HuH-7 (cell line): Measurements from ENCODE around the gene PCYOX1L.

Experiments used
- DNase-seq: peaks from one replicate; pipeline ENCODE4 v3.0.0; 2011; ENCODE audit warnings: low spot score

The PCYOX1L gene

GRCh38 chr5:149357370-149358293 is at the start of gene PCYOX1L:
PCYOX1L (plus strand) TSS chr5:149358046; CDS start chr5:149358069, 23 bp downstream.
- DNase-seq, result peak; percentile 95

DNA sequence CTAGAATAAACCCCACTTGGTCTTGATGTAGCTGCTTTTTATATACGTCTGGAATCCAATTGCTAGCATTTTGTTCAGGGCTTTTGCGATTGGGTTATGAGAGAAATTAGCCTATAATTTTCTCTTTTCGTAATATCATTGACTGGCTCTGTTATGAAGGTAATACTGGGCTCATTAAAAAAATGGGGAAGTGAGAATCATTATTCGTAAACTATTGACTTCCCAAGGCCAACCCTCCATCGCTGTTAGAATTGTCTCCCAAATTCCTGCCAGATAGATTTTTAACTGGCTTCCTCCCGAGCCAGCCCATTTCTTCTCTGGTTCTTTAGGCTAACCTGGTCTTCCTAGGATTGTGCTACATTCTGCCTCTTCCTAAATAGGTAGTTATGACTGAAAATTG is 48.5 kb upstream of the PCYOX1L start:
- DNase-seq, result no peak

- DNase-seq, result no peak
These were observed 47.4 kb upstream of the PCYOX1L start for GRCh38 chr5:149310488-149310887.

GRCh38 chr5:149310947-149311658 is 46.7 kb upstream of the PCYOX1L start:
- DNase-seq, result no peak

DNA sequence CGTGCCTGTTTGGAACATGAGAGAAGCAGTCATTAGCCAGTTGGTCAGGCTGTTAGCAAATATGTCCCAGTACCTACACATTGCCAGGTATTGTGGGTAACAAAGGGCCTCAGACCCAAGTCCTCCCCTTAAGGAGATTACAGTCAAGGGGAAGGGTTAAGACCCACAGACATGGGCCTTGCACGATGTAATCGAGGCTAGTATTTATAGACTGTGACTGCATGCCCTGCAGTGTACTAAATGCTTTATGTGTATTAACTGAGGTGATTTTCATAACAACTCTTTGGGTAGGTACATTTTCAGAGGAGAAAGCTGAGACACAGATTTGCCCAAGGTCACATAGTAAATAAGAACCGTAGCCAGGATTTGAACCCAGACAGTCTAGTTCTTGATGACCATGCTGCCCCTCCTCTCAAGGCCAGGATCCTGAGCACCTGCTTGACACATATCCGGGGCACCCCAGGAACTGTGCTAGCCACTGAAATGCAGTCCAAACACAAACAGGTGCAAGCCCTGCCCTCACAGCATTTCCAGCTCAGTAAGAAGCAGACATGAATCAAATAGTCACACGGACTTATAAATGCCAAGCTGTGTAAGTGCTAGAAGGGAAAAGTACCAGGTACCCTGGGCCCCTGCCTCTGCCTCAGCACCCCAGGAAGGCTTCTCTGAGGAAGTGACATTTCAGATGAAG is 44.5 kb upstream of the PCYOX1L start:
- no peak for DNase-seq

DNA sequence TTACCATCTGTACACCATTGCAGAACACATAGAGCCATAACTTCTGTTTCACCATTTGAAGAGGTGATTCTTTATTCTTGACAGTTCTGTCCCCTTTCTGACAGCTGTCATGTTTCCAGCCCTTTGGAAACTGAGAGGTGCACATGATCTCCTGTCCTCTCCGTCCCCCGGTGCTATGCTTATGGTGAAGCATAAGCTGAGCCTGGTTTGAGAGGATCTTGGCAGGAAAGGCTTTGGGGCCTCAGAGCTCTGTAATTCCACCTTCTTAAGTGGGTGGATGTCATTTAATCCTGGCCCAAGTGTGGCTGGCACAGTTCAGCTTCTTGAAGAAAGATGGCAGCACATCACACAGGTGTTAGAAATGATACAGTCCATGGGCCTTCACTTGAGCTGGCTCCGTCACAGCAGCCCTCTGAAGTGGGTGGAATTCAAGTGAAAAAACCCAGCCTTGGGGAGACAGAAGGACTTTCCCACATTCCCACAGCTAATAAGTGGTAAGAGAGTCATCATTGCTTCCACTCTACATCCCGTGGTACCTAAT is 43.2 kb upstream of the PCYOX1L start:
- DNase-seq, result no peak

DNA sequence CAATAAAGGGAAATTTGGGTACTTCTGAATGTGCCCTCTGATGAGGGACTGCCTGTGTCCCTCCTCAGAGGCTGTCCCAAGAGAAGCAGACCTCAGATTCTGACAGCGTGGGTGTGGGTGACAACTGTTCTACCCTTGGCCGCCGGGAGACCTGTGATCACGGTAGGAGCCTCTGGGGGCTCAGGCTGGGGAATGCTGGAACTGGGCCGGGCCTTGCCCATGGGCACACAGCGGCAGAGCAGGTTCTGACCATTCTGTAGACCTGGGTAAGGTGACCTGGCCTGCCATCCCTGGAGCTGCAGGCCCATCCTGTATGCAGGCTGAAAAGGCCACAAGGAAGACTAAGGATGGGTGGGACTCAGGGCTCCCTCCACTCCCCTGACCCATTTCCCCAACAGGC is 42.1 kb upstream of the PCYOX1L start:
- no peak for DNase-seq

DNA sequence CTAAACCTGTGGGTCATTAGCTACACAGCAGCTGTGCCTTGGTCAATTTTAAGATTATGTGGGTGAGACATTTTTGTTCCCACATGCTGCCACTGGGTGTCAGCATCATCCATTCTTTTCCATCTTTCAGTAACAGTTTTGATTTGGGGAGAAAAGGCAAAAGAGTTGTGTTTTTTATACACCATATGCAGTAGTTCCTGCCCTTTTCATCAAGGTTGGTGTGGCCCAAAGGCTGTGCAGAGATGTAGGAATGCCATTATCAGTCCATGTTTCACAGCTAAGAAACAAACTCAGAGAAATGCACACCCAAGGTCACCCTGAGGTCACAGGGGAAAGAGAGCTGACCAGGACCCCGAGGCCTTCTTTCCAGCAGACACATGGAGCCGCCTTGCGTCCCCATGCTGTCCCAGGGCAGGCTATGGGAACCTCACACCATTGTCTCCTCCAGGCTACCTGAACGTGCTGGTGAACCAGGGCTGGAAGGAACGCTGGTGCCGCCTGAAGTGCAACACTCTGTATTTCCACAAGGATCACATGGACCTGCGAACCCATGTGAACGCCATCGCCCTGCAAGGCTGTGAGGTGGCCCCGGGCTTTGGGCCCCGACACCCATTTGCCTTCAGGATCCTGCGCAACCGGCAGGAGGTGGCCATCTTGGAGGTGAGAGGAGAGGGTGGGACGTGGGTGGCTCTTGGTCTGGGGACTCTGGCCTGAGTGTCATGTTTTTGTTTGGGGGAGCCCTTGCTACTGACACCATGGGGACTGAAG is 40.4 kb upstream of the PCYOX1L start:
- DNase-seq, result peak; percentile 52

DNA sequence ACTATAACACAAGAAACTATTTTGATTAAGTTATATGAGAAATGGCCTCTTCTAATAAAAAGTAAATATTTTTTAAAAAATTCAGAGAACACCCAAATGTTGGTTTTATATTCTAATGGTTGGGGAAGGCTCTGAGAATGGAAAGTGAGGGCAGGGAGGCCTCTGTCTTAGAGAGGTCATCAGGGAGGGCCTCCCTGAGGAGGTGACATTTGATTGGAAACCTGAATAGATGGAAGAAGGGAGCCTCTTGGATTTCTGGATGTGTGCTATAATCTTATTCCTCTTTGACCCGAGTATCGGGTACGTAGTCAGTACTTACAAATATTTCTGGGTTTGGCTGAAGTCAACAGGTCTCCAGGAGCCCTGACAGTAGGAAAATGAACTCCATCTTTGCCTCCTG is 38.7 kb upstream of the PCYOX1L start:
- no peak for DNase-seq

DNA sequence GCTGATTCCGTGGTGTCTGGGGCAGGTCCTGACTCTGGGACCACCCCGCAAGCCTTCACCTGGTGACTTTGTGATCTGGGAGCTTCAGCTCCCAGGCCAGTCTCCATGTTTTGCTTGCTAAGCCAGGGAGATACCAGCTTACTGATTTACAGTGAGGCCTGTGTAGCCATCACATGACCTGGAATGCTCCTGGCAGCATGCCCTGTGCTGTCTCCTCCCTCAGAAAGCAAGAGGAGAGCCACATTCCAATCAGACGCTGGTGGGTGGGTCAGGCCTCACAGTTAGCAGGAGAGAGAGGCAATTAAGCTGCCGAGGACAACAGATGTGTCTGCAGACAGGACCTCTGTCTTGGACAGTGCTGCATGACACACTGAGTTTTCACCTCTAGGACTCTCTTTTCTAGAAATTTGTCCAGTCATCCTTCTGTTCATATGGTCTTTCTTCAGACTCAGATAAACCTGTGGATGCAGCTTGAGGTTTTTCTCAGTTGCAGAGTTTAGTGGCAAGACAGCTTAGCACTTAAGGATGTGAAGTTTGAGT is 37.0 kb upstream of the PCYOX1L start:
- peak; percentile 82 for DNase-seq

DNA sequence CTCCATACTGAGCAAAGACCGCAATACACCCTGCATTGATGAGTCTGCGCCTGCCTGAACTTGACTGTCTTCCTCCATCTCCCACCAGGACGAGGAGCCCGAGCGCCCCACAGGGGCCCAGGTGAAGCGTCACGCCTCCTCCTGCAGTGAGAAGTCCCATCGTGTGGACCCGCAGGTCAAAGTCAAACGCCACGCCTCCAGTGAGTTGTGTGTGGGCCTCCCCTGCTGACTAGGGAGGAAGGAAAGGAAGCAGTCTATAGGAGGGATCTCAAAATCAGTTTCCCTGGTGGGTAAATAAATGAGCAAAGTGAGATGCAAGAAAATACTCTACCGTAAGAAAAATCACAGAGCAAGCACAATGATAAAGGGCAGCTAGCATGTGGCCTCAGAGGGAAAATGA is 35.3 kb upstream of the PCYOX1L start:
- peak; percentile 62 for DNase-seq

DNA sequence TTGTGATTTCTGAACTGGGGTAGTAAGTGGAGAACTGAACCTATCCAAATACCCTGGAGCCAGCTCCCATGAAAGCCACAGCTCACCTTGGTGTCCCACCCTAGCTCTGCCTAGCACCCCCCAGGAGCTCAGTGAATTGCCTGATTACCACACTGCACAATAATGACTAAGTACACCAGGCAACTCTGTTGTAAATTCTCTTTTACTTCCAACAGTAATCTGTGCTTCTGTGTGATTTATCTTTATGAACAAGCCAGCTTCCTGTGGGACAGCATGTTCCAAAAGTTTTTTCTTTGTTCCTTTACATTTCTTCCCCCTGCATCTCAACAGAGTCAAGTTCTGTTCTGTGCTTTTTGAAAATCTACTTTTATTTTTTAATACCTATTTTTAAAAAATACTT is 34.6 kb upstream of the PCYOX1L start:
- DNase-seq, result no peak

- DNase-seq, result peak; percentile 42
These were observed 34.1 kb upstream of the PCYOX1L start for GRCh38 chr5:149323621-149324205.

GRCh38 chr5:149324641-149325040 is 33.2 kb upstream of the PCYOX1L start:
- DNase-seq, result no peak

GRCh38 chr5:149325166-149325735 is 32.6 kb upstream of the PCYOX1L start:
- DNase-seq, result no peak

GRCh38 chr5:149325894-149326293 is 32.0 kb upstream of the PCYOX1L start:
- no peak for DNase-seq

- DNase-seq, result no peak
These were observed 31.2 kb upstream of the PCYOX1L start for GRCh38 chr5:149326611-149327010.

- no peak for DNase-seq
These were observed 29.7 kb upstream of the PCYOX1L start for GRCh38 chr5:149328177-149328576.

- no peak for DNase-seq
These were observed 24.0 kb upstream of the PCYOX1L start for GRCh38 chr5:149333711-149334443.

DNA sequence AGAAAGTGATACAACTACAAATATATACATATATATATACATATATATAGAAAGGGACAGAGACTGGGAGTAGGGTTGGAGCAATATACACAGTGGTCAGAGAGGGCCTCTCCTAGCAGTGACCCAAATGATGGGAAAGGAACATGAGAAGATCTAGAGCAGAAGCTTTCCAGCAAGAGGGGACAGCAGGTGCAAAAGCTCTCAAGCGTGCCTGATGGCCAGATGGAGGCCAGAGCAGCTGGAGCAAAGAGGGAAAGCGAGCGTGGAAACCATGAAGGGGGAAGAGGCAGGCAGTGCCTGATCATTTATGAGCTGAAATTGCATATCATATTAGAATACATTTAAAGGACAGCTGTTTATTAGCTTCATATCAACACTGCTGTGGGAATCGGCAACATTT is 20.1 kb upstream of the PCYOX1L start:
- no peak for DNase-seq
